HG03097 (cell line): ENCODE results near the gene DCTD.

Source experiments
- ATAC-seq: cut with Tn5 transposase; IDR thresholded peaks from one replicate; pipeline ENCODE4 v1.9.1; 2021; ENCODE audit not compliant: unreplicated experiment, low FRiP score

Gene DCTD

GRCh38 chr4:182895791-182896292 is 21.3 kb downstream of the DCTD start:
- no peak for ATAC-seq

DNA sequence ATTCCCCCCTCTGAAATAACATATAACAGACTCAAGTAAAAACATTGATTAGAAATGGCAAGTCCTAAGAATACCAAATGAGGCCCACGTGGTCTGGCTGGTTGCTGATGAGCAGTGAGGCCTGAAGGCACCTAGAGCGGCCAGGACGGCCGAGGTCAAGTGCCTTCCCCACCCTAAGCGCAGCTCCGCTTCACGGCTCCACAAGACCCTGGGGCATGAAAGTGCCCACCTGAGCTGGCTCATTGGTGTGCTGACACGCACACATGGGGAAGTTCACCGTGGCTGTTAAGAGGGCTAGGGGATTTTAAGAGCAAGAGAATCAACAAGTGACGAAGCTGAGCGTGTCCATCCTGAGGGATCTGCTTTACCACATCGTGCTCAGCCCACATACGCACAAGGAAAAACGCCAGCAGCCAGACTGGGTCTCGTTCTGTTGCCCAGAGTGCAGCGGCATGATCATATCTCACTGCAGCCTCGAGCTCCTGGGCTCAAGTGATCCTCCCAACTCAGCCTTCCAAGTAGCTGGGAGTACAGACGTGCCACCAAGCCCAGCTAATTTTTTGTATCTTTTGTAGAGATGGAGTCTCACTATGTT is 22.4 kb downstream of the DCTD start:
- ATAC-seq: no peak

DNA sequence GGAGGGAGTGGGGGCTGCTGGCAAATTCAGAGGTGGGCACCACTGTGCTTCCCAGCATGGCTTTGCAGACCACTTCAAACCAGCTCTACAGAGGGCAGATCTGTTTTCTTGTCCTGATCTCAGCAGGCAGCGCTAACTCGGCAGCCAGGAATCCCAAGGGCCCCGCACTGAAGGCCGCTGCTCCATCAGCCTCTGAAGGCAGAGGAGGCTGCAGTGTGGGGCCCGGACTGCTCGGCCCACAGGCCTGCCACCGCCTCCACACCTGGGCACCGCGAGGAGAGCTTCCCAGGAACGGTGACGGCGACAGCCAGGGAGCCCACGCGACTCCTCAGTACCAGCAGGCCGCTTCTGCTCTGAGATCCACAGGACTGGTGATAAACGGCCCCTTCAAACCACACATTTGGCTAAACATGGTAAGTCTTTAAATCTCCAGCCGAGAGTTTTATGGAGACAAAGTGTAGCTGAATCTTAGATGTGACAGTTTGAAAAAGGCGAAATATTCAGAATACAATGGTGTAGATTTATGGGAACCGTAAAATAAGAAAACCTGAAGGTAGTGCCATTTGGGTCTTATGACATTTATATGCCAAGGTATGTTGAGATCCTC is 23.6 kb downstream of the DCTD start:
- ATAC-seq: no peak

DNA sequence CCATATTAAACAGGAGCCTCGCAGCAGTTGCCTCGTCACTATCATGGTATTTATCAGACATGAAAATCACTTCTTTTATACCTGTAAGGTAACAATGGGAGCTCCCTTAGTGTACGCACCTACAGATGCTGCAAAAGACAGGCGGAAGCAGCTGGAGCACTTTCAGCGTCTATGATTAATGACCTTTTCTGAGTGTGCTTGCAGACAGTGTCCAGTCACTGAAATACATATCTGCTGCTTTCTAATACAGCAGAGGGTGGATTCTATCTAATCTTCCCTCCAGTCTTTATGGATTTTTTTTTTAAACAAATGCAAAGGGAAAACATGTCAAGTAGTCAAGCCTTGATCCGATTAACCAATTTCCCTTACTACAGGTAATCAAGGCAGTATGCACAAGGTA is 24.1 kb downstream of the DCTD start:
- ATAC-seq: no peak

DNA sequence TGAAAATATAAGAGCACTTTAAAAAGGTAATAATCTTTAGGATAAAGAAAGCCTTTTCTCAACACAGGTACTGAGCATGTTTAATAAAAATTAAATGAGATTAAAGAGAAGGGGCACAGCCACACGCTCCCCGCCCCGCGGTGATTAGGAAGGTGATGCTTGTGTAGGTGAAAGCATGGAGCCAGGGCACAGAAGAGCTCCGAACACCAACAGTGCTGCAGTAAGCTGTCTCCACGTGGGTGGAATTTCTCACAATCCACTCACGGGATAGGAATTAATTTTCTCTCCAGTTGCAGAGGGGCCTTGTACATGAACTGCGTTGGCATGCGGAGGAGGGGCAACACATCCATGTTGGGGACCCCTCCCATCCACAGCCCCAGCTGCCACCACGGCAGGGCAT is 27.0 kb downstream of the DCTD start:
- ATAC-seq: no peak

DNA sequence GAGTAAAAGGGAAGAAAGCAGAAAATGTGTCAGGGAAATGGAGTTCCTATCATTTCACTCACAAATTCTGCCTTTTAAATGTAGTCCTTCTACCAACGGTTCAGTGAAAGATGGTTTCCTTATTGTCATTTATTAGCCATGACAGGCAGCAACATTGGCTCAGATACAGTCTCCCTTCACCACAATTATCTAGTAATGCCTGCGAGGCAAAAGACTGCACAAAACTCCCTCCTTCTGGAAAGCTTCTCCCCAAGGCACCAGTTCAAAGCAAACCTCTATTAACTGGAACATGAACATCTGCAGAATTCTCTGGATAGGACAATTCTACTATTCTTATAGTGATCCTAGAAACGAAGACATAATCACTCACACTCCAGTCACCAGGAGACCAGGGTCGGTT is 28.3 kb downstream of the DCTD start:
- no peak for ATAC-seq

GRCh38 chr4:182886768-182887167 is 30.4 kb downstream of the DCTD start:
- no peak for ATAC-seq

GRCh38 chr4:182886205-182886604 is 31.0 kb downstream of the DCTD start:
- ATAC-seq: no peak

DNA sequence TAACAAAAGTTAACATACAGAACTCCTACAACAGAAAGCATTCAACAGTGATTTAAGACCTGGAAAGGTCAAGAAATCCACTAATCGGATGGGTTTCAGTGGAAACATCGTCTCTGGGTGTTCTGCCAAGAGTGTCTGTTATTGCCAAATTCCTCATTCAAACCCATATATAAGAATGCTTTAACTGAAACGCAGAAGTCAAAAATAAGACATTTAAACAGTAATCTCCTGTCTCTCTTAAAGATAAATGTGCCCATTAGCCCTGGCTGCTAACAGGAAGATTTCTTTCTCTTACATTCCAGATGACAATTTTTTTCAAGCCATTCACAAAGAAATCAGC is 31.5 kb downstream of the DCTD start:
- no peak for ATAC-seq

DNA sequence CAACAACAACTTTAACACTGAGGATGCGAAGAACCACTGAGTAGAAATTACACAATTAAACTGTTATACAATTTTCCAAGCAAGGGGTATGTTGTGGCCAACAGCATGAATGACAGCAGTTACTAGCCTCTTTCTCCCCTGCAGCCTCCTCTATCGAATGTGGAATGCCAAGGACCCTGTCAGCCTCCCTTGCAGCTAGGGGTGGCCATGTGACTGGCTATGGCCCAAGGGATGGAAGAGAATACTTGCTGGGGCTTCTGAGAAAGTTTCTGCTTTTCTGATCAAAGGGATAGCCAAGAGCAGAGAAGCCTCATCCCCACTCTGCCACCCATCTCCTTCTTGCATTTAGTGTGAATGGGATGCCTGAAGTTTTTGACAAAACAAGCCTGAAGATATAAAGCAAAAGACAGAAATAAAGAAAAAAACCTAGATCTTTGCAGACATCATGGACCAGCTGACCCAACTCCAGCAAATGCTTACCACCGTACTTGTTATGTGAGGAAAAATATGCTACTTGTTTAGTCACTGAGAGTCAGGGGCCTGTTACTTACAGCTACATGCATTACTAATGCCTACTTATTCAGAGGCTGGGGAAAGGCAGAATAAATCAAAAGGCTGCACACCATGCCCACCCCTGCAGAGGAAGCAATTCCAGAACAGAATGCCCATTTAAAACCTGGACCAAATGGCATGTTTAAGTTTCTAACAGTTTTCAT is 32.0 kb downstream of the DCTD start:
- ATAC-seq: no peak

- no peak for ATAC-seq
These were observed 33.1 kb downstream of the DCTD start for GRCh38 chr4:182884040-182884439.

- ATAC-seq: no peak
These were observed 33.8 kb downstream of the DCTD start for GRCh38 chr4:182883351-182883750.

DNA sequence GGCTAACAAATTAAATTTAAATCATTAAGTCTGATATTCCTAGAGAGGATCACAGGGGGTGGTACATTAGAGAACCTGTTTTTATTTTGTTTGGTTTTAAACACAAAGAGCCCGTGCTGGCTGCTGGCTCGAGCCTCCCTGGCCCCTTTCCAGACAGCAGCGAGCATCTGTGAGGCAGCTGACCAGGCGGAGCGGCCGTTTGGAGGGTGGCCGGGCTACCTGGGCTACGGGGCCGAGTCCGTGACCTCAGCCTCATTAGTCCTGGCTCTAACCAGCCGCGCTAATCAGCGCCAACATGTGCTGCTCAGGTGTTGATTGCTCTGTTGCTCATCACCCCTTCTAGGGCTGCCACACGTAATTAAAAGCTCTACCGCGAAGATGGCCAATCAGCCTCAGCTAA is 35.3 kb downstream of the DCTD start:
- ATAC-seq: no peak

- no peak for ATAC-seq
These were observed 36.5 kb downstream of the DCTD start for GRCh38 chr4:182880387-182881356.

DNA sequence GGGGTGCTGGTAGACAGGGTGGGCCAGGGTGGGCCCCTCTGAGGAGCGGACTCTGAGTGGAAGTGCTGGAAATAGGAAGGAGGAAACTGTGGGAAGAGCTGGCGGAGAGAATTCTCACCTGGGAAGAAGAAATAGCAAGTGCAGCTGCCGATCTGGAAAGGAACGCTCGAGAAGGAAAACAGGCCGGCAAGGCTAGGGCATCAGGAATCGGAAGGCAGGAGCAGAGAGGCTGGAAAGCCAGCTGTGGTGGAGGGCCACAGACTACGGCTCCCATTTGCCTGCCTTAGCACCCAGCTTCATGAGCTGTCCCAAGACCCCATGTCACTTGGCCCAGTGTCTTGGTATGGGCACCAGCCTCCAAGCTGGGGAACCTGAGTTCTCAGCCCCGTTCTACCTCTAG is 37.3 kb downstream of the DCTD start:
- no peak for ATAC-seq

GRCh38 chr4:182878633-182879495 is 38.3 kb downstream of the DCTD start:
- ATAC-seq: no peak

- ATAC-seq: no peak
These were observed 39.8 kb downstream of the DCTD start for GRCh38 chr4:182877326-182877883.

- ATAC-seq: no peak
These were observed 40.8 kb downstream of the DCTD start for GRCh38 chr4:182876427-182876826.

DNA sequence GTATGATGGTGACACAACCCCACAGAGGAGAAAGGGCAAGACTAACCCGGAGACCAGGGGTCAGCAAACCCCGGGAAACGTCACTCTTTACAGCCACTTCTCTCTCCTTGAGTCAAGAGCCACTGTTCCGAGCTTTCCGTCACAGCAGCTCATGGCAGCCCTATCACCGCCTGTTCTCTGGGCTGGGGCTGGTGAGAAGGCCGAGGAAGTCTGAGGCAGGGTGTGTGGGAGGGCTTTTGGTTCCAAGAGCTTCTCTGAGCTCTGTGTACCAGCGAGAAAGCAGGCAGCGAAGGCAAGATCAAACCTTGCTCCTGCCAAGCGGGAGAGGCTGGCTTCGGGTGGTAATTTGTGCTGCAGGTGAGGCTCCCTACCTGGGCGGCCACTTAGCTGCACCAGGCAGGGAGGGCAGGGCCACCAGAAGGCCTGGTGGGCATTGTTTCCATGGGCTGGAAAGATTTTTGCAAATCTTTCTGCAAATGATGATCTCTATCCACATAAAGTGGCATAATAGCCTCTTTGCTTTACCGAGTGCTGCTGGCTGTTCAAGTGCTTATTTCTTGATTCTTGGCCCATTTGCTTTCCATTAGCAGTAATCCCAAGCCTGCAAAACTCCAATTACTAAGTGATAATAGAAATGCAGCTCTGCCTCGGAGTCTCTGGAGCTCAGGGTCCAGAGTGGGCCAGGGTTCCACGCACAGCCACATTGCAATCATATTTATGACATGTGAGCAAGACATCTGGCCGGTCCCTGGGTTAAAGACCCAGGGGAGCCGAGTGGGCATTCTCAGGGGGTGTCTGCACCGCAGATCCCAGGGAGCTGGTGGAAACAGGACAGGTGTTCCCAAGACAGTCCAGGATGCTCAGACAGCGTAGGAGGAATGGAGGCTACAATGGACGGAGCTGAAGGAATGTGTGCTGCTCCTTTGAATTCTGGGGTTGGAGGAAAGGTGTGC is 41.5 kb downstream of the DCTD start:
- no peak for ATAC-seq
